Panc1 (cell line): Measurements from ENCODE around the gene LRP1B. TPM values are rescaled to one million over a fixed set of nuclear protein-coding genes. Genes with fewer than 3 reads are reported as not detected.
A peak's percentile ranks its signal among the peaks of the same experiment; 100 is the strongest.
"Not testable (repeated sequence)": the region's sequence is repeated elsewhere in the genome, so short reads cannot be mapped to it uniquely, and the experiment has no call there.

Experiments used
- ATAC-seq: fragments of 200-7000 bp; cut with Tn5 transposase; 2 replicates; pipeline ENCODE4 v1.9.1; 2020; ENCODE audit warnings: mild to moderate bottlenecking, moderate library complexity
- BruUV-seq: library from RNA; stranded (reverse); fragments of 400-500 nt; replicated peaks from 2 replicates; lab custom pipeline; 2021; lab: Mats Ljungman, UMichigan
- CTCF ChIA-PET: fragments of 300-600 bp; sonication (Branson Sonifier 250); formaldehyde crosslinking; loops from one replicate; lab custom pipeline; 2022; ENCODE audit warnings: antibody characterized with exemption; lab: Charles Lee
- POLR2A ChIA-PET: fragments of 300-600 bp; sonication (Branson Sonifier 250); formaldehyde crosslinking; loops from one replicate; lab custom pipeline; 2022; ENCODE audit warnings: antibody characterized with exemption; lab: Charles Lee
- DNase-seq: peaks from one replicate; pipeline ENCODE4 v3.0.0-alpha.2; 2010; ENCODE audit warnings: low read depth, low spot score
- H3K27ac ChIP-seq: 2 replicates; pipeline ENCODE4 v1.5.1; 2011; ENCODE audit warnings: mild to moderate bottlenecking, low read length, inconsistent platforms
- H3K27me3 ChIP-seq: fragments of 200-500 bp; sonication (Bioruptor generic); 2 replicates; pipeline ENCODE4 v1.6.0; 2014; ENCODE audit warnings: low read length, inconsistent platforms; ENCODE audit not compliant: control insufficient read depth, insufficient read depth
- H3K36me3 ChIP-seq: fragments of 200-500 bp; sonication (Bioruptor generic); 2 replicates; pipeline ENCODE4 v1.5.1; 2014; ENCODE audit warnings: inconsistent platforms, mild to moderate bottlenecking, low read length, moderate library complexity; ENCODE audit not compliant: control insufficient read depth, insufficient read depth
- H3K4me1 ChIP-seq: 2 replicates; pipeline ENCODE4 v1.5.1; 2011; ENCODE audit warnings: inconsistent platforms, mild to moderate bottlenecking, low read length, moderate library complexity; ENCODE audit not compliant: control insufficient read depth, insufficient read depth
- H3K4me3 ChIP-seq, 2 experiments: 2 replicates each; pipeline ENCODE4 v1.5.1; 2011 to 2012; ENCODE audit warnings: low read depth in 2 of 2, low read length in 2 of 2, mild to moderate bottlenecking in 2 of 2, inconsistent platforms in 1 of 2, moderate library complexity in 1 of 2
- H3K9me3 ChIP-seq: fragments of 200-500 bp; sonication (Bioruptor generic); 2 replicates; pipeline ENCODE4 v1.5.1; 2014; ENCODE audit warnings: low read depth, mild to moderate bottlenecking, inconsistent platforms, low read length, moderate library complexity; ENCODE audit not compliant: control insufficient read depth, insufficient read depth
- POLR2AphosphoS5 ChIP-seq: IDR thresholded peaks from 2 replicates; pipeline ENCODE4 v1.6.1; 2012; ENCODE audit warnings: mild to moderate bottlenecking, low read depth, low read length, moderate library complexity
- SIN3A ChIP-seq: IDR thresholded peaks from 2 replicates; pipeline ENCODE4 v1.6.1; 2012; ENCODE audit warnings: low read depth, mild to moderate bottlenecking, low read length, moderate library complexity, borderline replicate concordance; ENCODE audit not compliant: insufficient read depth
- TCF7L2 ChIP-seq: IDR thresholded peaks from 2 replicates; pipeline ENCODE4 v1.6.1; 2011; ENCODE audit warnings: mild to moderate bottlenecking, low read depth, low read length, inconsistent platforms
- in situ Hi-C: cut with HindIII; loops from 2 replicates; pipeline ENCODE4 v1.10.0; 2016; ENCODE audit warnings: low sequenced_read_pairs, low pct_unique_long_range_greater_than_20kb
- intact Hi-C: fragments of 100-400 bp; cut with micrococcal nuclease; formaldehyde crosslinking; loops from one replicate; pipeline ENCODE4 v1.10.0; 2022; ENCODE audit not compliant: unreplicated experiment
- total RNA-seq: library from RNA; stranded (reverse); gene quantifications from one replicate; pipeline ENCODE4 v1.2.1, GENCODE V29; 2021; ENCODE audit not compliant: unreplicated experiment
- TF ChIP-seq, protein P1 (sequence below), 2 experiments: IDR thresholded peaks; 2 replicates each; pipeline ENCODE4 v1.6.1; 2011 to 2012; ENCODE audit warnings: low read depth in 2 of 2, control low read depth in 1 of 2, low read length in 1 of 2, mild to moderate bottlenecking in 1 of 2, moderate library complexity in 1 of 2; ENCODE audit not compliant: insufficient read depth in 1 of 2

The LRP1B gene
- total RNA-seq, 1 experiment from 2014 or later: 0.54 TPM

DNA sequence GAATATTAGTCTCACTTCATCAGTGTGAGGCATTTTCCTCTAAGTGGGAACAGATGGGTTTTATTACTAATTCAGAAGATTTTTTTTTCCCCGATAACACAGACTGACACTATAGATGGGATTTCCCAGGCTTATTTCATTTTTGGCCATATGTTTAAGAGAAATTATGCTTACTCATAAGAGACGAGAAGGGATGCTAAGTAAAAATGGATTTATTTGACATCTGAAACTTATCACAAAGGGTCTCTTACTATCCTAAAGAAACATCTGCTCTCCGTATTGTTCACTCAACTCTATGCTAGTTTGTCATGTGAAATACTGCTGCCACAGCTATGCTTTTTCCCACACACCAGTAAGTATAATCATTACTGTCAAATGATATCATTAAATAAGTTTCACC lies 1476.3 kb downstream of the LRP1B start:
- intact Hi-C loops (no loop called here), in situ Hi-C loops (no loop called here)
- DNase-seq (no peak), ATAC-seq (no peak)
- no peak overlapping the region for H3K4me3 ChIP-seq
- no peak overlapping the region for H3K27ac ChIP-seq
- H3K36me3 ChIP-seq: no peaks in the 10 kb centered on the region
- TF ChIP-seq, protein P1, sequence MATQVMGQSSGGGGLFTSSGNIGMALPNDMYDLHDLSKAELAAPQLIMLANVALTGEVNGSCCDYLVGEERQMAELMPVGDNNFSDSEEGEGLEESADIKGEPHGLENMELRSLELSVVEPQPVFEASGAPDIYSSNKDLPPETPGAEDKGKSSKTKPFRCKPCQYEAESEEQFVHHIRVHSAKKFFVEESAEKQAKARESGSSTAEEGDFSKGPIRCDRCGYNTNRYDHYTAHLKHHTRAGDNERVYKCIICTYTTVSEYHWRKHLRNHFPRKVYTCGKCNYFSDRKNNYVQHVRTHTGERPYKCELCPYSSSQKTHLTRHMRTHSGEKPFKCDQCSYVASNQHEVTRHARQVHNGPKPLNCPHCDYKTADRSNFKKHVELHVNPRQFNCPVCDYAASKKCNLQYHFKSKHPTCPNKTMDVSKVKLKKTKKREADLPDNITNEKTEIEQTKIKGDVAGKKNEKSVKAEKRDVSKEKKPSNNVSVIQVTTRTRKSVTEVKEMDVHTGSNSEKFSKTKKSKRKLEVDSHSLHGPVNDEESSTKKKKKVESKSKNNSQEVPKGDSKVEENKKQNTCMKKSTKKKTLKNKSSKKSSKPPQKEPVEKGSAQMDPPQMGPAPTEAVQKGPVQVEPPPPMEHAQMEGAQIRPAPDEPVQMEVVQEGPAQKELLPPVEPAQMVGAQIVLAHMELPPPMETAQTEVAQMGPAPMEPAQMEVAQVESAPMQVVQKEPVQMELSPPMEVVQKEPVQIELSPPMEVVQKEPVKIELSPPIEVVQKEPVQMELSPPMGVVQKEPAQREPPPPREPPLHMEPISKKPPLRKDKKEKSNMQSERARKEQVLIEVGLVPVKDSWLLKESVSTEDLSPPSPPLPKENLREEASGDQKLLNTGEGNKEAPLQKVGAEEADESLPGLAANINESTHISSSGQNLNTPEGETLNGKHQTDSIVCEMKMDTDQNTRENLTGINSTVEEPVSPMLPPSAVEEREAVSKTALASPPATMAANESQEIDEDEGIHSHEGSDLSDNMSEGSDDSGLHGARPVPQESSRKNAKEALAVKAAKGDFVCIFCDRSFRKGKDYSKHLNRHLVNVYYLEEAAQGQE (IDR thresholded peaks at IDR 0.05; ENCODE audit: insufficient read depth in 1 of 2, low read depth in 2 of 2, low read length in 1 of 2): no peak
- no peak for TF ChIP-seq TCF7L2
- TF ChIP-seq POLR2AphosphoS5: no peak
- no peak for TF ChIP-seq SIN3A
- no peaks in the 10 kb centered on the region for H3K9me3 ChIP-seq
- no peaks in the 10 kb centered on the region for H3K27me3 ChIP-seq
- CTCF ChIA-PET: no interaction called here
- no peaks in the 10 kb centered on the region for H3K4me1 ChIP-seq
- no TSS peak for BruUV-seq
- POLR2A ChIA-PET: no interaction called here

DNA sequence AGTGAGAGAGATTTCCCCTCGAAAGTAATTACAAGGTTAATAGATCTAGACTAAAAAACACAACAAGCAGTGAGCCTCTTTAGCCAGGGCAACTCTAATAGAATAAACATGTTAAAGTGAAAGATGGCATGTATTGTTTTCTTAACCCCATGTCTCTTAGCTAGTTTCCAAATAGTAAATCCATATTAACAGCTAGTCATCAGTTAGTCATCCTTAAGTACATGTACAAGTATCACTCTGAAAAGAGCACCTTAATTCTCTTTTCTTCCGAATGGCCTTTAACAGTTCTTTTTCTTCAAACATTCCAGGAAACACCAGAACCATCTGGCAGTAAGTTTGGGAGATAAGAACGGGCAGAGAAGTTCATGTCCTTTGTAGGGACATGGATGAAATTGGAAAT lies 1480.0 kb downstream of the LRP1B start:
- DNase-seq (peak; percentile 38), ATAC-seq (no peak)
- H3K27me3 ChIP-seq: no peaks in the 10 kb centered on the region
- no peaks in the 10 kb centered on the region for H3K9me3 ChIP-seq
- in situ Hi-C loops: no loop called here
- no peak overlapping the region for H3K27ac ChIP-seq
- no peaks in the 10 kb centered on the region for H3K36me3 ChIP-seq
- intact Hi-C loops: no loop called here
- H3K4me3 ChIP-seq: no peak overlapping the region
- ChIA-PET POLR2A (no interaction called here), CTCF (no interaction called here)
- no peaks in the 10 kb centered on the region for H3K4me1 ChIP-seq
- TF ChIP-seq TCF7L2: no peak
- TF ChIP-seq, protein P1 (IDR thresholded peaks at IDR 0.05; ENCODE audit: insufficient read depth in 1 of 2, low read depth in 2 of 2, low read length in 1 of 2): no peak
- no peak for TF ChIP-seq POLR2AphosphoS5
- no TSS peak for BruUV-seq

DNA sequence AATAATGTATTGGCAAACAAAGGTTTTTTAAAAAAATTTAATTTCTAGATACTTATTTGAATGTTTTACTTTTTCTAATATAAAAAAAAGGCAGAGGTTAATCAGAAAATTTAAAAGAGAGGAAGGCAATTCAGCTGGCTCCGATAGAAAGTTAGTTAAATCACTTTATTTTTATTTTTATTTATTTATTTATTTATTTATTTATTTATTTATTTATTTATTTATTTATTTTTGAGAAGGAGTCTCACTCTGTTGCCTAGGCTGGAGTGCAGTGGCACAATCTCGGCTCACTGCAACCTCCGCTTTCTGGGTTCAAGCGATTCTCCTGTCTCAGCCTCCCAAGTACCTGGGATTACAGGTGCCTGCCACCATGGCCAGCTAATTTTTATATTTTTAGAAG lies 1480.7 kb downstream of the LRP1B start:
- H3K4me1 ChIP-seq, POLR2A ChIA-PET, intact Hi-C loops, H3K9me3 ChIP-seq, H3K27me3 ChIP-seq, BruUV-seq, H3K4me3 ChIP-seq, DNase-seq, ATAC-seq, H3K36me3 ChIP-seq, in situ Hi-C loops, CTCF ChIA-PET, H3K27ac ChIP-seq: not testable (repeated sequence)
